ENCODE measurements around the gene BAIAP2L1.

DNA sequence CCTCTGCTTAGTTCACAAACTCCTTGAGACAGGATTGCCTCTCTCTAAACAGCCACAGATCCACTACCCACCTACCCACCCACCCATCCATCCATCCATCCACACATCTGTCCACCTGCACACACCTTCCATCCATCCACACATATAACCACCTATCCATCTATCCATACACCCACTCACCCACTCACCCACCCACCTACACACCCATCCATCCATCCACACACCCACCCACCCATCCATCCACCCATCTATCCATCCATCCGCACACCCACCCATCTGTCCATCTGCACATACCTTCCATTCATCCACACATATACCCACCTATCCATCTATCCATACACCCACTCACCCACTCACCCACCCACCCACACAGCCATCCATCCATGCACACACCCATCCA lies 158.5 kb downstream of the BAIAP2L1 start:
- TF ChIP-seq, protein P1, sequence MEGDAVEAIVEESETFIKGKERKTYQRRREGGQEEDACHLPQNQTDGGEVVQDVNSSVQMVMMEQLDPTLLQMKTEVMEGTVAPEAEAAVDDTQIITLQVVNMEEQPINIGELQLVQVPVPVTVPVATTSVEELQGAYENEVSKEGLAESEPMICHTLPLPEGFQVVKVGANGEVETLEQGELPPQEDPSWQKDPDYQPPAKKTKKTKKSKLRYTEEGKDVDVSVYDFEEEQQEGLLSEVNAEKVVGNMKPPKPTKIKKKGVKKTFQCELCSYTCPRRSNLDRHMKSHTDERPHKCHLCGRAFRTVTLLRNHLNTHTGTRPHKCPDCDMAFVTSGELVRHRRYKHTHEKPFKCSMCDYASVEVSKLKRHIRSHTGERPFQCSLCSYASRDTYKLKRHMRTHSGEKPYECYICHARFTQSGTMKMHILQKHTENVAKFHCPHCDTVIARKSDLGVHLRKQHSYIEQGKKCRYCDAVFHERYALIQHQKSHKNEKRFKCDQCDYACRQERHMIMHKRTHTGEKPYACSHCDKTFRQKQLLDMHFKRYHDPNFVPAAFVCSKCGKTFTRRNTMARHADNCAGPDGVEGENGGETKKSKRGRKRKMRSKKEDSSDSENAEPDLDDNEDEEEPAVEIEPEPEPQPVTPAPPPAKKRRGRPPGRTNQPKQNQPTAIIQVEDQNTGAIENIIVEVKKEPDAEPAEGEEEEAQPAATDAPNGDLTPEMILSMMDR (IDR thresholded peaks at IDR 0.05): no peak
- TF ChIP-seq POLR2A (IDR thresholded peaks at IDR 0.05): no peak
- no peak for TF ChIP-seq POLR2AphosphoS5 (IDR thresholded peaks at IDR 0.05)
- TF ChIP-seq EP300 (IDR thresholded peaks at IDR 0.05): no peak
